Measurements from ENCODE around the gene AOX1. TPM values are rescaled to one million over a fixed set of nuclear protein-coding genes. Genes with fewer than 3 reads are reported as not detected.

Gene AOX1
- total and polyA plus RNA-seq, 9 of the 15 experiments (the other 6 are each of a cell fraction or from before 2014, with no cell fraction given) = 0.10 to 0.55 (median 0.20) TPM; not detected in 6

GRCh38 chr2:200584639-200585038 is 1.2 kb upstream of the AOX1 start (continued):
- no peak for TF ChIP-seq PKNOX1 (IDR thresholded peaks at IDR 0.05)
- no peak for TF ChIP-seq ZZZ3 (IDR thresholded peaks at IDR 0.05)
- TF ChIP-seq FOXK1 (CRISPR knock-in tag; IDR thresholded peaks at IDR 0.05; ENCODE audit: borderline replicate concordance) = no peak
- no peak for TF ChIP-seq DDX20 (tag; IDR thresholded peaks at IDR 0.05; ENCODE audit: low read depth)
- no peak for TF ChIP-seq PRDM10 (IDR thresholded peaks at IDR 0.05; ENCODE audit: partially characterized antibody)
- no peak for TF ChIP-seq SRSF1 (IDR thresholded peaks at IDR 0.05; ENCODE audit: low read depth, low read length)

- H4K20me1 ChIP-seq (replicated peaks; ENCODE audit: control insufficient read depth, insufficient read depth, low read length) = no peaks in the 10 kb centered on the region
- H2AFZ ChIP-seq (ENCODE audit: low read depth, low read length) = no peak overlapping the region
- H3K9me1 ChIP-seq (ENCODE audit: control insufficient read depth, insufficient read depth, low read length) = no peaks in the 10 kb centered on the region
- H3K79me2 ChIP-seq (ENCODE audit: control insufficient read depth, insufficient read depth, low read length) = no peaks in the 10 kb centered on the region
- intact Hi-C loops (cut with micrococcal nuclease) = no loop called here
- no peak overlapping the region for H3K9ac ChIP-seq (ENCODE audit: insufficient read depth in 1 of 2, low read depth in 2 of 2, low read length in 2 of 2)
- no peaks in the 10 kb centered on the region for H3K9me3 ChIP-seq (replicated peaks; ENCODE audit: control insufficient read depth, insufficient read depth, low read depth, low read length)
- 47% methylated on average over 2 of the region's 2 CpGs for WGBS (ENCODE audit: insufficient coverage, low coverage, missing lambda C conversion rate)
- ChIA-PET CTCF (ENCODE audit: low intra/inter-chr PET ratio) (no interaction called here), POLR2A (no interaction called here)
- no peaks in the 10 kb centered on the region for H3K36me3 ChIP-seq (ENCODE audit: control insufficient read depth, insufficient read depth, low read length)
- no peak overlapping the region for H3K4me2 ChIP-seq (ENCODE audit: insufficient read depth, low read length)
- in situ Hi-C loops (cut with MboI) = no loop called here
- no peaks in the 10 kb centered on the region; a peak in 1 of 5 replicates for H3K4me1 ChIP-seq (replicated peaks in 1 of 2; ENCODE audit: control insufficient read depth in 2 of 2, insufficient read depth in 2 of 2, low read length in 2 of 2)
- no peak overlapping the region for H3K4me3 ChIP-seq
- FAIRE-seq (no peak), ATAC-seq (no peak), DNase-seq (ENCODE audit: extremely low read depth in 1 of 4, low spot score in 3 of 4) (no peak)
- BruUV-seq (replicated peaks) = no TSS peak
- no peak overlapping the region for H3K27ac ChIP-seq (ENCODE audit: extremely low read depth, low read depth, low read length)
- no peaks in the 10 kb centered on the region for H3K27me3 ChIP-seq (ENCODE audit: control insufficient read depth in 2 of 2, insufficient read depth in 2 of 2, low read length in 2 of 2)
- no peak for TF ChIP-seq ZNF696 (CRISPR knock-in tag; conservative IDR thresholded peaks at IDR 0.05)
- TF ChIP-seq RBM34 (IDR thresholded peaks at IDR 0.05; ENCODE audit: borderline replicate concordance, insufficient read depth, low read length) = no peak
- TF ChIP-seq SREBF1 (IDR thresholded peaks at IDR 0.05; ENCODE audit: borderline replicate concordance, low read depth, low read length) = no peak
- TF ChIP-seq ZNF609 (CRISPR knock-in tag; IDR thresholded peaks at IDR 0.05; ENCODE audit: borderline replicate concordance) = no peak
- TF ChIP-seq TEAD1 (CRISPR knock-in tag; IDR thresholded peaks at IDR 0.05) = no peak
- TF ChIP-seq FOXP1 (CRISPR knock-in tag; IDR thresholded peaks at IDR 0.05) = no peak
These were observed 479 bp upstream of the AOX1 start for GRCh38 chr2:200585340-200585729.

Measured in K562 (cell line).